ENCODE measurements around the gene TNFSF13.

TNFSF13 gene

GRCh38 chr17:7558544-7559319 is at the start of gene TNFSF13:
Gene TNFSF13, plus strand, starts transcription at chr17:7558750. Its CDS starts 290 bp downstream, at chr17:7559040.
- DNase-seq (ENCODE audit: low read depth in 2 of 2), result no peak

- DNase-seq (ENCODE audit: low read depth in 2 of 2), result no peak
Measured at GRCh38 chr17:7508846-7509245, 49.7 kb upstream of the TNFSF13 start.

- no peak for DNase-seq (ENCODE audit: low read depth in 2 of 2)
Measured at GRCh38 chr17:7509937-7510336, 48.6 kb upstream of the TNFSF13 start.

GRCh38 chr17:7511108-7511507 is 47.4 kb upstream of the TNFSF13 start:
- no peak for DNase-seq (ENCODE audit: low read depth in 2 of 2)

- DNase-seq (ENCODE audit: low read depth in 2 of 2), result no peak
Measured at GRCh38 chr17:7512105-7512504, 46.4 kb upstream of the TNFSF13 start.

GRCh38 chr17:7512824-7513540 is 45.6 kb upstream of the TNFSF13 start:
- no peak for DNase-seq (ENCODE audit: low read depth in 2 of 2)

GRCh38 chr17:7513850-7514419 is 44.6 kb upstream of the TNFSF13 start:
- DNase-seq (ENCODE audit: low read depth in 2 of 2), result no peak

- DNase-seq (ENCODE audit: low read depth in 2 of 2), result no peak
Measured at GRCh38 chr17:7515911-7516610, 42.5 kb upstream of the TNFSF13 start.

GRCh38 chr17:7523033-7523432 is 35.5 kb upstream of the TNFSF13 start:
- DNase-seq (ENCODE audit: low read depth in 2 of 2), result peak in 1 of 2 donors; percentile 26

- DNase-seq (ENCODE audit: low read depth in 2 of 2), result no peak
Measured at GRCh38 chr17:7528842-7529241, 29.7 kb upstream of the TNFSF13 start.

- DNase-seq (ENCODE audit: low read depth in 2 of 2), result no peak
Measured at GRCh38 chr17:7530023-7530900, 28.3 kb upstream of the TNFSF13 start.

GRCh38 chr17:7538050-7538449 is 20.5 kb upstream of the TNFSF13 start:
- DNase-seq (ENCODE audit: low read depth in 2 of 2), result no peak

GRCh38 chr17:7538891-7539545 is 19.5 kb upstream of the TNFSF13 start:
- DNase-seq (ENCODE audit: low read depth in 2 of 2), result no peak

GRCh38 chr17:7541074-7541621 is 17.4 kb upstream of the TNFSF13 start:
- no peak for DNase-seq (ENCODE audit: low read depth in 2 of 2)

GRCh38 chr17:7544911-7545310 is 13.6 kb upstream of the TNFSF13 start:
- no peak for DNase-seq (ENCODE audit: low read depth in 2 of 2)

GRCh38 chr17:7548585-7549400 is 9.8 kb upstream of the TNFSF13 start, which contains the start of gene TNFSF12:
Gene TNFSF12, plus strand, starts transcription at chr17:7549058. Its CDS starts 96 bp downstream, at chr17:7549154.
- DNase-seq (ENCODE audit: low read depth in 2 of 2), result peak; percentile 40 to 45

- peak in 1 of 2 donors; percentile 21 for DNase-seq (ENCODE audit: low read depth in 2 of 2)
Measured at GRCh38 chr17:7549401-7550055, 9.0 kb upstream of the TNFSF13 start.

GRCh38 chr17:7550344-7550743 is 8.2 kb upstream of the TNFSF13 start:
- DNase-seq (ENCODE audit: low read depth in 2 of 2), result no peak

- DNase-seq (ENCODE audit: low read depth in 2 of 2), result no peak
Measured at GRCh38 chr17:7551396-7551795, 7.2 kb upstream of the TNFSF13 start.
